ENCODE data around the gene ADGRD2. TPM values are rescaled to one million over a fixed set of nuclear protein-coding genes. Genes with fewer than 3 reads are reported as not detected.

ADGRD2 gene
- total and polyA plus RNA-seq, 9 donors = not detected

DNA sequence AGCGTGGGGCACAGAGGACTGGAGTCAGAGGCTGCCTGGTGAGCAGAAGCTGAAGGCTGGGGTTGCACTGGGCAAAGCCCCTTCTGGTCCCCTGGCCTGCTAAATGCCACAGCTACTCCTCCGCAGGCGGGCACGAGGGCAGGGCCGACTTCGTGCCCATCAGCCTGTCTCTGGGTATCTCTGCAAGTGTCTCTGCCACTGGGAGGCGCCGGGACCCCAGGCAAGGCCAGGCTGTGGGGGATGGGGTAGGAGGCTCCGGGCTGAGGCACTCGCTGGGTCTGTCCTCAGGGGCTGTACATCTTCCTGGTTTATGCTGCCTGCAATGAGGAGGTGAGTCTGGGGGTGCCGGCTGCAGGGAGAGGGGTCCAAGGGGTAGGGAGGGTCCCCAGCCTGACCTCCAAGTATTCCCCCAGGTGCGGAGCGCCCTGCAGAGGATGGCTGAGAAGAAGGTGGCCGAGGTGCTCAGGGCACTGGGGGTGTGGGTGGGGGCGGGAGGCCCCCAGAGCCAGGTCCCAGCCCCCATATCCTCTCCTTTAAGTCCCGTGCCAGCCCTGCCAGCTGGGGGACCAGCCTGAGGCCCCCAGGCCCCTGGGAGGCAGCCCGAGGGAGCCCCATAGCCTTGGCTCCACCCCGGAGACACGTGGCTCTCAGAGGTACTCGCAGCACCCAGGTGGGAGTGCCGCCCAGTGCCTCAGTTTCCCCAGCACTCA, 25.1 kb downstream of the ADGRD2 start:
- no peaks in the 10 kb centered on the region for H3K9me3 ChIP-seq
- H3K27ac ChIP-seq = no peak overlapping the region
- DNase-seq = no peak
- H3K4me1 ChIP-seq (ENCODE audit: insufficient read depth) = peaks cover 3% of the 10 kb centered on the region
- H3K4me3 ChIP-seq = no peak overlapping the region
- H3K36me3 ChIP-seq = no peaks in the 10 kb centered on the region
- intact Hi-C loops (cut with DNase I) = no loop called here
- WGBS, 3 donors = 55 to 63% (median 61%) methylated on average over 21 of the region's 21 CpGs
- H3K27me3 ChIP-seq = no peaks in the 10 kb centered on the region
- no peak for TF ChIP-seq EP300 (IDR thresholded peaks at IDR 0.05)
- TF ChIP-seq POLR2A (IDR thresholded peaks at IDR 0.05) = no peak
- TF ChIP-seq, protein P1, sequence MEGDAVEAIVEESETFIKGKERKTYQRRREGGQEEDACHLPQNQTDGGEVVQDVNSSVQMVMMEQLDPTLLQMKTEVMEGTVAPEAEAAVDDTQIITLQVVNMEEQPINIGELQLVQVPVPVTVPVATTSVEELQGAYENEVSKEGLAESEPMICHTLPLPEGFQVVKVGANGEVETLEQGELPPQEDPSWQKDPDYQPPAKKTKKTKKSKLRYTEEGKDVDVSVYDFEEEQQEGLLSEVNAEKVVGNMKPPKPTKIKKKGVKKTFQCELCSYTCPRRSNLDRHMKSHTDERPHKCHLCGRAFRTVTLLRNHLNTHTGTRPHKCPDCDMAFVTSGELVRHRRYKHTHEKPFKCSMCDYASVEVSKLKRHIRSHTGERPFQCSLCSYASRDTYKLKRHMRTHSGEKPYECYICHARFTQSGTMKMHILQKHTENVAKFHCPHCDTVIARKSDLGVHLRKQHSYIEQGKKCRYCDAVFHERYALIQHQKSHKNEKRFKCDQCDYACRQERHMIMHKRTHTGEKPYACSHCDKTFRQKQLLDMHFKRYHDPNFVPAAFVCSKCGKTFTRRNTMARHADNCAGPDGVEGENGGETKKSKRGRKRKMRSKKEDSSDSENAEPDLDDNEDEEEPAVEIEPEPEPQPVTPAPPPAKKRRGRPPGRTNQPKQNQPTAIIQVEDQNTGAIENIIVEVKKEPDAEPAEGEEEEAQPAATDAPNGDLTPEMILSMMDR (IDR thresholded peaks at IDR 0.05) = no peak

DNA sequence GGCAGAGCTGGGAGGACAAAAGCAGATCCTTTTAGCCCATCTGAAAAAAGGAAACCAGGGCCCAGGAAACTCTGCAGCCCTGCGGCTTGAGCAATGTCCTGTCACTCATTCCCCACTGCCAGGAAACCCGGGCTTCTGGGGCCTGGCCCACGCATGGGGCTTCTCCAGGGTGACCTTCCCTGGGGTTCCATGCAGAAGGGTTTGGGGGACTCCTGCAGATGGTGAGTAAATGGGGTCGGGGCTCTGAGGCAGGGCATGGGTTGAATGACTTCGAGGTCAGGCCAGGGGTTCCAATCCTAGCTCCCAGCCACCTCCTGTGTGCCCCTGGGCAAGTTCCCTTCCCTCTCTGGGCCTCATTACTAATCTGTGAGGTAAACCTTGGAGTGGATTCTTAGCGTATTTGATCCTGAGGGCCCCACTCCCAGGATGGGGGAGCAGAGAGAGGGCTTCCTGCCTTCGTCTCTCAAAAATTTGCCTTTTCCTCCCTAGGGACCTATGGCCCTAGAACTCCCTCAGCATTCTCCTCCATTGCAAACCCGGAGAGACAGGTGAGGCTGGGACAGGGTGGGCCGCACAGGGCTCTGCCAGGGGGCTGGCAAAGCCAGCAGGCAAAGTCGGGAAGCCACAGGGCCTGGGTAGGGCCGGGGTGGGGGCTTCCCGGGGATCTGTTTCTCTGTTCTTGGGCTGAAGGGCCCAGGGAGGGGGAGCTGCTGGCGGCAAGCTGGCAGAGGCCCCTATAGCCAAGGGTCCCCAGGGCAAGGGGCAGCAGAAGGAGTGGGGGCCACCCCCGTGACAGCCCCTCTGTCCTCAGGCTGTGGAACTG, 25.8 kb downstream of the ADGRD2 start:
- H3K4me3 ChIP-seq = no peak overlapping the region
- H3K4me1 ChIP-seq (ENCODE audit: insufficient read depth) = peaks cover 3% of the 10 kb centered on the region
- H3K9me3 ChIP-seq = no peaks in the 10 kb centered on the region
- WGBS, 3 donors = 72 to 76% (median 74%) methylated on average over 13 to 14 of the region's 14 CpGs
- H3K36me3 ChIP-seq = no peaks in the 10 kb centered on the region
- no peak overlapping the region for H3K27ac ChIP-seq
- H3K27me3 ChIP-seq = no peaks in the 10 kb centered on the region
- intact Hi-C loops (cut with DNase I) = no loop called here
- DNase-seq = no peak
- no peak for TF ChIP-seq EP300 (IDR thresholded peaks at IDR 0.05)
- TF ChIP-seq, protein P1 (IDR thresholded peaks at IDR 0.05) = no peak
- TF ChIP-seq POLR2A (IDR thresholded peaks at IDR 0.05) = no peak

DNA sequence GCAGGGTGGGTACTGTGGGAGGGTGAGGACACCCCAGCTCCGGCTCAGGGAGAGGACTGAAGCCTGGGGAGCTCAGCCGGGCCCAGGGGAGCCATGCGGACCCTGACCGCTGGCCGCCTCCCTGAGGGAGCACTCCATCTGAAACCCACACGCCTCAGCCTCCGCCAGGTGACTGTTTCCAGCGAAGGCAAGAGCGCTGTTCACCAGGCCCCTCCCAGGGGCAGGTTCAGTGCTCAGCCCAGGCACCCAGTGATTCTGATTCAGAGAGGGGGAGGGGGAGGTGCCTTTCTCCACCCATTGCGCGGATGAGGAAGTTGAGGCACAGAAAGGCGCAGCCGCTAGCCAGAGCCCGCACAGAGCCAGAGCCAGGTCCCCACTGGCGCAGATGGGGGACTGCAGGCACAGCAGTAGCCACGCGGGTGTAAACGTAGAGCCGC, 27.0 kb downstream of the ADGRD2 start:
- intact Hi-C loops (cut with DNase I) = no loop called here
- Histone ChIP-seq H3K4me3 (no peak overlapping the region), H3K36me3 (no peaks in the 10 kb centered on the region), H3K27me3 (no peaks in the 10 kb centered on the region), H3K9me3 (no peaks in the 10 kb centered on the region), H3K27ac (no peak overlapping the region), H3K4me1 (ENCODE audit: insufficient read depth) (peaks cover 3% of the 10 kb centered on the region)
- TF ChIP-seq EP300 (IDR thresholded peaks at IDR 0.05) (no peak), POLR2A (IDR thresholded peaks at IDR 0.05) (no peak)
- TF ChIP-seq, protein P1 (IDR thresholded peaks at IDR 0.05) = no peak
- DNase-seq = no peak
- WGBS, 3 donors = 21 to 29% (median 28%) methylated on average over 17 to 19 of the region's 19 CpGs

DNA sequence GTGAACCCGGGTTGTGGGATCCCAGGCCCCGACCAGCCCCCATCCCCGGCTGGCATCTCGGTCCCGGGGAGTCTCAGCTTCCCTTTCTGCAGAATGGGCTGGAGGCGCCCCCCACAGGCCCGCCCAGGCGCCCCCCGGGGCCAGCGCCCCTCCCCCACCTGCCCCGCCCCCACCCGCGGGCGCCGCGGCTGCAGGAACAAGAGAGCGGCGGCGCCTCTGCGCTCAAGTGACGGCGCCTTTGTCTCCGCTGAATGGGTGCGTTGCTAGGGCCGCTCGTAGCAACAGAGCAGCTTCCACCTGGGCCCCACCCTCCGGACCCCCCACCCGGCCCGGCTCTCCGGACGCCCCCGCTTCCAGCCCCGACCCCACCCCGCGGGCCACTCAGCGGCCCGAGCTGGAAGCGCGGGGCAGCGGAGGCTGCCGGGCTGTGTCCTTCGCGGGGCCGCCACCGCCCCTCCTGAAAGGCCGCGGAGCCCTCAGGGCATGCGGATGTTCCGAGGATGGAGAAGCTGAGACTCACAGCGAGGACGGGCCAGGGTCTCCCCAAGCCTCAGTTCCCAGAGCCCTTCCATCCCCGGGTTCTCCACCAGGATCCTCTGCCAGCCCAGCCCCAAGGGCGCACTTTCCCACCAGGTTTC, 27.5 kb downstream of the ADGRD2 start:
- 2 to 6% (median 2%) methylated on average over 25 to 53 of the region's 53 CpGs for WGBS, 3 donors
- intact Hi-C loops (cut with DNase I) = no loop called here

More for the DNA sequence above, 27.5 kb downstream of the ADGRD2 start:
- no peak overlapping the region for H3K27ac ChIP-seq
- no peak overlapping the region for H3K4me3 ChIP-seq
- TF ChIP-seq POLR2A (IDR thresholded peaks at IDR 0.05) = no peak
- TF ChIP-seq, protein P1 (IDR thresholded peaks at IDR 0.05) = no peak
- no peak for TF ChIP-seq EP300 (IDR thresholded peaks at IDR 0.05)
- no peaks in the 10 kb centered on the region for H3K9me3 ChIP-seq
- H3K27me3 ChIP-seq = no peaks in the 10 kb centered on the region
- no peak for DNase-seq
- H3K36me3 ChIP-seq = no peaks in the 10 kb centered on the region
- peaks cover 3% of the 10 kb centered on the region for H3K4me1 ChIP-seq (ENCODE audit: insufficient read depth)
